A549 (cell line): ENCODE measurements around the gene PLA2G4B.

Source experiments
- CEBPB ChIP-seq, 2 experiments: fragments of >200 bp in 1 of 2; sonication (Bioruptor Twin) in 1 of 2; formaldehyde crosslinking in 1 of 2; IDR thresholded peaks; 2 replicates each; pipeline ENCODE4 v1.6.1; 2012 to 2016
- CTCF ChIP-seq: fragments of >200 bp; sonication (Bioruptor Twin); formaldehyde crosslinking; IDR thresholded peaks from 3 replicates; pipeline ENCODE4 v1.5.1; 2016
- MYC ChIP-seq: IDR thresholded peaks from 2 replicates; pipeline ENCODE4 v1.6.1; 2012; ENCODE audit warnings: mild to moderate bottlenecking, inconsistent platforms, low read length, improper control_type of control experiment, borderline replicate concordance
- POLR2A ChIP-seq: IDR thresholded peaks from 2 replicates; pipeline ENCODE4 v1.6.1; 2012; ENCODE audit warnings: mild to moderate bottlenecking, low read length
- RCOR1 ChIP-seq: fragments of 150-350 bp; IDR thresholded peaks from 2 replicates; pipeline ENCODE4 v1.6.1; 2014; ENCODE audit warnings: antibody characterized with exemption, low read length, low read depth
- REST ChIP-seq: fragments of 200-600 bp; sonication (generic); IDR thresholded peaks from 2 replicates; pipeline ENCODE4 v1.6.1; 2016; ENCODE audit warnings: antibody characterized with exemption, mild to moderate bottlenecking, moderate library complexity

GRCh38 chr15:41797201-41797944, 41.3 kb upstream of the PLA2G4B start:
- no peak for TF ChIP-seq MYC
- no peak for TF ChIP-seq RCOR1
- TF ChIP-seq CTCF = no peak
- TF ChIP-seq CEBPB (IDR thresholded peaks at IDR 0.05) = no peak
- TF ChIP-seq REST = no peak
- no peak for TF ChIP-seq POLR2A
